ENCODE data around the gene SEPTIN8. TPM values are rescaled to one million over a fixed set of nuclear protein-coding genes. Genes with fewer than 3 reads are reported as not detected.

SEPTIN8 gene
- total and polyA plus RNA-seq, 2 of the 8 experiments (the other 6 are each of a cell fraction or from before 2014, with no cell fraction given), result 21.2 to 33.0 TPM

GRCh38 chr5:132750471-132751230, 26.4 kb downstream of the SEPTIN8 start:
- ChIA-PET POLR2A (ENCODE audit: partially characterized antibody) (no interaction called here), CTCF (ENCODE audit: partially characterized antibody) (interaction anchor here (0.9 to 18.2 kb wide), 8 partner anchors 13 to 322 kb away, joined by 3 to 322 read pairs (median 6); partner anchors contain the start of genes KIF3A and SHROOM1)
- no peak overlapping the region for H3K18ac ChIP-seq (ENCODE audit: extremely low read depth, low read length)
- no peak overlapping the region for H2AFZ ChIP-seq (ENCODE audit: low read length)
- no peak overlapping the region for H2BK12ac ChIP-seq (ENCODE audit: low read depth, low read length)
- no peak overlapping the region for H3K56ac ChIP-seq (replicated peaks; ENCODE audit: insufficient read length, low read depth, low read length)
- H2BK120ac ChIP-seq (replicated peaks; ENCODE audit: low read depth, low read length), result no peak overlapping the region
- no peaks in the 10 kb centered on the region for H3K79me1 ChIP-seq (ENCODE audit: low read depth, low read length)
- peak in 1 of 2 experiments; percentile 33 for DNase-seq (ENCODE audit: low read depth in 1 of 2, low spot score in 2 of 2)
- 80% methylated on average over 10 of the region's 10 CpGs; no CpG with 5 or more reads in 1 of the 2 experiments for WGBS, 2 experiments (ENCODE audit: extremely low coverage in 1 of 2, insufficient coverage in 1 of 2, insufficient read length in 1 of 2, insufficient replicate concordance in 2 of 2, low coverage in 1 of 2, low lambda C conversion rate in 2 of 2, missing lambda C conversion rate in 1 of 2)
- no peak overlapping the region for H4K91ac ChIP-seq (replicated peaks; ENCODE audit: insufficient read length, low read length)
- peaks cover 23 to 42% (median 36%) of the 10 kb centered on the region in 4 experiments for H3K27me3 ChIP-seq (replicated peaks in 1 of 4; ENCODE audit: control insufficient read depth in 3 of 4, extremely low read depth in 1 of 4, insufficient read depth in 3 of 4, low read length in 3 of 4)
- no peak overlapping the region for H4K5ac ChIP-seq (ENCODE audit: insufficient read length, low read depth, low read length)
- no peak overlapping the region for H2BK20ac ChIP-seq (ENCODE audit: low read length)
- no peak overlapping the region for H3K4me2 ChIP-seq (ENCODE audit: insufficient read depth in 1 of 2, low read depth in 2 of 2, low read length in 2 of 2)
- H3K79me2 ChIP-seq (ENCODE audit: control insufficient read depth in 1 of 2, insufficient read depth in 2 of 2, low read length in 2 of 2), result no peaks in the 10 kb centered on the region
- peaks cover 0 to 2% of the 10 kb centered on the region in 2 experiments for H4K20me1 ChIP-seq (replicated peaks in 1 of 2; ENCODE audit: control insufficient read depth in 1 of 2, insufficient read depth in 2 of 2, low read length in 2 of 2)
- no peak overlapping the region for H3K27ac ChIP-seq (ENCODE audit: low read depth, low read length)
- no peak for FAIRE-seq
- H4K8ac ChIP-seq (ENCODE audit: extremely low read depth, insufficient read depth, low read length), result no peak overlapping the region
- peaks cover 0 to 10% (median 3%) of the 10 kb centered on the region in 4 experiments; a peak in 4 of 7 replicates for H3K4me1 ChIP-seq (replicated peaks in 1 of 4; ENCODE audit: control insufficient read depth in 3 of 4, insufficient read depth in 4 of 4, low read length in 3 of 4)
- no peak overlapping the region for H3K4ac ChIP-seq (replicated peaks; ENCODE audit: insufficient read length, low read depth, low read length)
- H3K23me2 ChIP-seq (ENCODE audit: low read depth, low read length), result peaks cover 7% of the 10 kb centered on the region; the same call in 1 of the 2 replicates
- H3K23ac ChIP-seq (ENCODE audit: insufficient read length), result no peak overlapping the region
- no peak overlapping the region for H2BK5ac ChIP-seq (ENCODE audit: low read depth, low read length)
- H3K36me3 ChIP-seq (ENCODE audit: control insufficient read depth in 2 of 4, insufficient read depth in 4 of 4, low read length in 3 of 4), result peaks cover 0 to 7% (median 0%) of the 10 kb centered on the region in 4 experiments; a peak in 1 of 8 replicates
- no peaks in the 10 kb centered on the region for H3K9me3 ChIP-seq (ENCODE audit: insufficient read depth in 2 of 2, low read depth in 1 of 2, low read length in 1 of 2)
- no peak overlapping the region; the same call in 1 of the 2 replicates for H2AK5ac ChIP-seq (ENCODE audit: low read depth, low read length)
- H3K9ac ChIP-seq (replicated peaks in 1 of 4; ENCODE audit: extremely low read depth in 1 of 4, low read depth in 3 of 4, low read length in 3 of 4), result no peak overlapping the region
- H2BK15ac ChIP-seq (ENCODE audit: low read length), result no peak overlapping the region
- H3K4me3 ChIP-seq (ENCODE audit: extremely low read depth in 1 of 4, insufficient read depth in 2 of 4, low read depth in 3 of 4, low read length in 4 of 4), result no peak overlapping the region
- no peak overlapping the region for H3K14ac ChIP-seq (ENCODE audit: insufficient read length)
- TF ChIP-seq GTF2F1 (IDR thresholded peaks at IDR 0.05; ENCODE audit: borderline replicate concordance, low read depth, low read length) (no peak), KDM5A (IDR thresholded peaks at IDR 0.05; ENCODE audit: low read length) (no peak), RFX5 (IDR thresholded peaks at IDR 0.05; ENCODE audit: borderline replicate concordance, low read depth, low read length) (no peak), KDM1A (IDR thresholded peaks at IDR 0.05; ENCODE audit: borderline replicate concordance, low read length) (no peak), ASH2L (IDR thresholded peaks at IDR 0.05; ENCODE audit: low read length) (no peak), EP300 (IDR thresholded peaks at IDR 0.05; ENCODE audit: borderline replicate concordance in 1 of 2, low read depth in 2 of 2, low read length in 2 of 2) (no peak), MAX (IDR thresholded peaks at IDR 0.05) (no peak), YY1 (IDR thresholded peaks at IDR 0.05; ENCODE audit: low read depth, low read length) (no peak), TBP (IDR thresholded peaks at IDR 0.05; ENCODE audit: low read depth, low read length) (no peak)

All from H1 (cell line).